ENCODE measurements around the gene TCF4.

Gene TCF4

GRCh38 chr18:55432307-55433040, 155.5 kb downstream of the TCF4 start:
- Histone ChIP-seq H3K27me3 (ENCODE audit: insufficient read depth, poor library complexity, severe bottlenecking) (peaks cover 4% of the 10 kb centered on the region), H3K4me3 (replicated peaks; ENCODE audit: insufficient read depth, low read length) (no peak overlapping the region), H3K27ac (replicated peaks) (no peak overlapping the region)
- TF ChIP-seq CTCF (IDR thresholded peaks at IDR 0.05; ENCODE audit: insufficient read depth, low read length) = no peak
- no peak for TF ChIP-seq POLR2AphosphoS5 (IDR thresholded peaks at IDR 0.05; ENCODE audit: low read depth)
- no peak for TF ChIP-seq GABPA (IDR thresholded peaks at IDR 0.05; ENCODE audit: low read depth)
- TF ChIP-seq REST (IDR thresholded peaks at IDR 0.05; ENCODE audit: insufficient replicate concordance, low read depth) = no peak
- no peak for TF ChIP-seq SPI1 (IDR thresholded peaks at IDR 0.05; ENCODE audit: borderline replicate concordance, low read depth)
- DNase-seq (ENCODE audit: low read depth in 1 of 2, low spot score in 1 of 2) = no peak

GRCh38 chr18:55430026-55430425, 158.0 kb downstream of the TCF4 start:
- TF ChIP-seq REST (IDR thresholded peaks at IDR 0.05; ENCODE audit: insufficient replicate concordance, low read depth) = no peak
- TF ChIP-seq GABPA (IDR thresholded peaks at IDR 0.05; ENCODE audit: low read depth) = no peak
- no peak for TF ChIP-seq POLR2AphosphoS5 (IDR thresholded peaks at IDR 0.05; ENCODE audit: low read depth)
- no peak for TF ChIP-seq SPI1 (IDR thresholded peaks at IDR 0.05; ENCODE audit: borderline replicate concordance, low read depth)
- no peak for TF ChIP-seq CTCF (IDR thresholded peaks at IDR 0.05; ENCODE audit: insufficient read depth, low read length)
- Histone ChIP-seq H3K27ac (replicated peaks) (no peak overlapping the region), H3K27me3 (ENCODE audit: insufficient read depth, poor library complexity, severe bottlenecking) (peaks cover 6% of the 10 kb centered on the region), H3K4me3 (replicated peaks; ENCODE audit: insufficient read depth, low read length) (no peak overlapping the region)
- DNase-seq (ENCODE audit: low read depth in 1 of 2, low spot score in 1 of 2) = no peak

- DNase-seq (ENCODE audit: low read depth in 1 of 2, low spot score in 1 of 2) = no peak
- TF ChIP-seq SPI1 (IDR thresholded peaks at IDR 0.05; ENCODE audit: borderline replicate concordance, low read depth) = no peak
- TF ChIP-seq CTCF (IDR thresholded peaks at IDR 0.05; ENCODE audit: insufficient read depth, low read length) = no peak
- TF ChIP-seq POLR2AphosphoS5 (IDR thresholded peaks at IDR 0.05; ENCODE audit: low read depth) = no peak
- TF ChIP-seq GABPA (IDR thresholded peaks at IDR 0.05; ENCODE audit: low read depth) = no peak
- no peak for TF ChIP-seq REST (IDR thresholded peaks at IDR 0.05; ENCODE audit: insufficient replicate concordance, low read depth)
- no peak overlapping the region for H3K27ac ChIP-seq (replicated peaks)
- H3K4me3 ChIP-seq (replicated peaks; ENCODE audit: insufficient read depth, low read length) = no peak overlapping the region
- H3K27me3 ChIP-seq (ENCODE audit: insufficient read depth, poor library complexity, severe bottlenecking) = peaks cover 2% of the 10 kb centered on the region
Measured at GRCh38 chr18:55427951-55428350, 160.0 kb downstream of the TCF4 start.

Measured in HL-60 (cell line).